SK-N-SH (cell line): ENCODE results near the gene ANKRD37. TPM values are rescaled to one million over a fixed set of nuclear protein-coding genes. Genes with fewer than 3 reads are reported as not detected.

Source experiments
- CTCF ChIA-PET: fragments of 300-600, 350-600 bp; formaldehyde crosslinking; extraction: SDS; loops from one replicate; lab custom pipeline; 2021; lab: Yijun Ruan, JAX
- POLR2A ChIA-PET: fragments of 350-600 bp; sonication (Branson Sonifier 250); formaldehyde crosslinking; extraction: SDS; loops from one replicate; lab custom pipeline; 2020; ENCODE audit warnings: antibody characterized with exemption, inconsistent platforms; lab: Yijun Ruan, JAX
- DNase-seq: peaks from one replicate; pipeline ENCODE4 v3.0.0; 2012
- H2AFZ ChIP-seq: fragments of 200-600 bp; sonication (generic); 2 replicates; pipeline ENCODE4 v1.8.1; 2016; ENCODE audit warnings: antibody characterized with exemption, mild to moderate bottlenecking, low read depth
- H3F3A ChIP-seq: fragments of 200-600 bp; sonication (generic); replicated peaks from 2 replicates; pipeline ENCODE3; 2016; ENCODE audit warnings: antibody characterized with exemption, mild to moderate bottlenecking; ENCODE audit not compliant: insufficient read depth
- H3K27ac ChIP-seq, 2 experiments: fragments of 200-500 bp in 1 of 2; fragments of 200-600 bp in 1 of 2; sonication (Bioruptor generic) in 1 of 2; sonication (generic), shearing (Covaris generic) in 1 of 2; 2 replicates each; pipeline versions ENCODE4 v1.5.1 to v1.6.1; 2014 to 2016; ENCODE audit warnings: low read depth in 2 of 2, inconsistent platforms in 1 of 2, low read length in 1 of 2, mild to moderate bottlenecking in 1 of 2, mixed read lengths in 1 of 2
- H3K27me3 ChIP-seq: fragments of 200-600 bp; sonication (generic), shearing (Covaris generic); 2 replicates; pipeline ENCODE4 v1.6.1; 2016; ENCODE audit warnings: mixed run types; ENCODE audit not compliant: insufficient read depth
- H3K36me3 ChIP-seq, 2 experiments: fragments of 200-500 bp in 1 of 2; fragments of 200-600 bp in 1 of 2; sonication (Bioruptor generic) in 1 of 2; sonication (generic) in 1 of 2; replicated peaks in 1 of 2; 2 replicates each; pipeline versions ENCODE3 to v1.5.1; 2014 to 2016; ENCODE audit warnings: low read length in 1 of 2, mild to moderate bottlenecking in 1 of 2; ENCODE audit not compliant: insufficient read depth in 2 of 2, control insufficient read depth in 1 of 2
- H3K4me1 ChIP-seq, 2 experiments: fragments of 200-500 bp in 1 of 2; fragments of 200-600 bp in 1 of 2; sonication (Bioruptor generic) in 1 of 2; sonication (generic), shearing (Covaris generic) in 1 of 2; 2 replicates each; pipeline versions ENCODE4 v1.5.1 to v1.6.1; 2014 to 2016; ENCODE audit warnings: low read depth in 1 of 2, low read length in 1 of 2, mixed run types in 1 of 2; ENCODE audit not compliant: insufficient read depth in 2 of 2, control insufficient read depth in 1 of 2
- H3K4me2 ChIP-seq: fragments of 200-600 bp; sonication (generic), shearing (Covaris generic); 2 replicates; pipeline ENCODE4 v1.6.1; 2017; ENCODE audit warnings: mixed run types
- H3K4me3 ChIP-seq, 2 experiments: fragments of 200-500 bp in 1 of 2; fragments of 200-600 bp in 1 of 2; sonication (Bioruptor generic) in 1 of 2; sonication (generic), shearing (Covaris generic) in 1 of 2; 2 replicates each; pipeline versions ENCODE4 v1.5.1 to v1.8.1; 2014 to 2016; ENCODE audit warnings: low read depth in 2 of 2, inconsistent platforms in 1 of 2, low read length in 1 of 2, mild to moderate bottlenecking in 1 of 2, mixed read lengths in 1 of 2, moderate library complexity in 1 of 2
- H3K79me2 ChIP-seq: fragments of 200-600 bp; sonication (generic); 2 replicates; pipeline ENCODE4 v1.8.1; 2017; ENCODE audit warnings: mild to moderate bottlenecking; ENCODE audit not compliant: insufficient read depth
- H3K9ac ChIP-seq: fragments of 200-600 bp; sonication (generic); 2 replicates; pipeline ENCODE4 v1.6.1; 2017; ENCODE audit warnings: mixed run types
- H3K9me2 ChIP-seq: fragments of 200-600 bp; sonication (generic); 2 replicates; pipeline ENCODE4 v1.6.1; 2017; ENCODE audit warnings: mixed run types
- H3K9me3 ChIP-seq: fragments of 200-600 bp; sonication (generic); 2 replicates; pipeline ENCODE4 v1.6.1; 2017; ENCODE audit warnings: mixed run types, mild to moderate bottlenecking, moderate library complexity
- H4K20me1 ChIP-seq: fragments of 200-600 bp; sonication (generic); 2 replicates; pipeline ENCODE4 v1.6.1; 2017; ENCODE audit warnings: mild to moderate bottlenecking, mixed run types; ENCODE audit not compliant: insufficient read depth
- CHD2 ChIP-seq: fragments of 150-350 bp; IDR thresholded peaks from 2 replicates; pipeline ENCODE4 v1.6.1; 2018; ENCODE audit warnings: low read length; ENCODE audit not compliant: partially characterized antibody
- CTCF ChIP-seq: fragments of 200-600 bp; sonication (generic); IDR thresholded peaks from 2 replicates; pipeline ENCODE4 v1.6.1; 2017; ENCODE audit warnings: antibody characterized with exemption, mild to moderate bottlenecking, moderate library complexity
- ELF1 ChIP-seq: IDR thresholded peaks from 2 replicates; pipeline ENCODE4 v1.4.0; 2012
- GATA2 ChIP-seq: sonication (generic); formaldehyde crosslinking; IDR thresholded peaks from 2 replicates; pipeline ENCODE4 v1.5.0; 2020; ENCODE audit warnings: mild to moderate bottlenecking, missing genetic modification reagents
- MAX ChIP-seq: IDR thresholded peaks from 2 replicates; pipeline ENCODE4 v1.4.0; 2012; ENCODE audit warnings: low read depth
- MXI1 ChIP-seq: IDR thresholded peaks from 2 replicates; pipeline ENCODE4 v1.6.1; 2012; ENCODE audit warnings: mild to moderate bottlenecking, low read depth, low read length, improper control_type of control experiment
- NRF1 ChIP-seq: IDR thresholded peaks from 2 replicates; pipeline ENCODE4 v1.6.1; 2012; ENCODE audit warnings: low read depth, mild to moderate bottlenecking, low read length
- POLR2AphosphoS5 ChIP-seq: IDR thresholded peaks from 2 replicates; pipeline ENCODE4 v1.6.1; 2012; ENCODE audit warnings: low read depth, low read length
- REST ChIP-seq: IDR thresholded peaks from 2 replicates; pipeline ENCODE4 v1.6.1; 2012; ENCODE audit warnings: mild to moderate bottlenecking, low read depth, low read length, moderate library complexity
- RFX5 ChIP-seq: IDR thresholded peaks from 2 replicates; pipeline ENCODE4 v1.6.1; 2012; ENCODE audit warnings: mild to moderate bottlenecking, improper control_type of control experiment, low read length
- SIN3A ChIP-seq: IDR thresholded peaks from 2 replicates; pipeline ENCODE4 v1.6.1; 2012; ENCODE audit warnings: low read depth, mild to moderate bottlenecking, low read length, moderate library complexity, borderline replicate concordance
- SMC3 ChIP-seq: IDR thresholded peaks from 2 replicates; pipeline ENCODE4 v1.6.1; 2012; ENCODE audit warnings: low read depth, low read length, improper control_type of control experiment
- TAF1 ChIP-seq: IDR thresholded peaks from 2 replicates; pipeline ENCODE4 v1.6.1; 2012; ENCODE audit warnings: low read depth, mild to moderate bottlenecking, low read length, moderate library complexity, borderline replicate concordance
- TCF12 ChIP-seq: IDR thresholded peaks from 2 replicates; pipeline ENCODE4 v1.4.0; 2012
- USF1 ChIP-seq: IDR thresholded peaks from 2 replicates; pipeline ENCODE4 v1.4.0; 2012; ENCODE audit warnings: low read depth, borderline replicate concordance
- YY1 ChIP-seq: IDR thresholded peaks from 2 replicates; pipeline ENCODE4 v1.4.0; 2012; ENCODE audit warnings: low read depth, mild to moderate bottlenecking
- whole genome bisulfite sequencing: methylation state at CpG from one replicate; pipeline ENCODE4 v1.1.6; 2017; ENCODE audit warnings: low lambda C conversion rate; 5-methylcytosine and 5-hydroxymethylcytosine counted together
- polyA plus RNA-seq, 3 experiments: library from polyadenylated mRNA; depleted of rRNA; stranded (reverse); fragments of >200 nt; gene quantifications; 2 replicates each; pipeline ENCODE4 v1.2.3, GENCODE V29; 2012

The ANKRD37 gene
- polyA plus RNA-seq, 1 of the 3 experiments (the other 2 are of a cell fraction), result 10.1 TPM

GRCh38 chr4:185382754-185383153 lies 13.9 kb upstream of the ANKRD37 start:
- peaks cover 6 to 18% of the 10 kb centered on the region in 2 experiments for H3K36me3 ChIP-seq
- H3K4me3 ChIP-seq, result no peak overlapping the region
- H4K20me1 ChIP-seq, result no peaks in the 10 kb centered on the region
- ChIA-PET POLR2A (no interaction called here), CTCF (interaction anchor here (0.8 kb wide), 1 partner anchor 9 kb away, joined by 4 read pairs; no protein-coding TSS in a partner anchor)
- no peaks in the 10 kb centered on the region for H3K79me2 ChIP-seq
- TF ChIP-seq SMC3 (no peak), RFX5 (no peak), CTCF (no peak), SIN3A (no peak)
- no peak overlapping the region for H3K4me2 ChIP-seq
- H3K27ac ChIP-seq, result no peak overlapping the region
- no peak overlapping the region for H2AFZ ChIP-seq
- no peaks in the 10 kb centered on the region for H3F3A ChIP-seq
- DNase-seq, result no peak
- peaks cover 3 to 7% of the 10 kb centered on the region in 2 experiments; a peak in 1 of 4 replicates for H3K4me1 ChIP-seq
- H3K27me3 ChIP-seq, result no peaks in the 10 kb centered on the region
- no peak overlapping the region for H3K9ac ChIP-seq
- H3K9me3 ChIP-seq, result no peaks in the 10 kb centered on the region
- no peaks in the 10 kb centered on the region for H3K9me2 ChIP-seq

GRCh38 chr4:185383451-185383850 lies 13.2 kb upstream of the ANKRD37 start:
- POLR2A ChIA-PET, result no interaction called here
- Histone ChIP-seq H3K9me2 (no peaks in the 10 kb centered on the region), H2AFZ (no peak overlapping the region), H3F3A (no peaks in the 10 kb centered on the region), H3K4me1 (peaks cover 3 to 7% of the 10 kb centered on the region in 2 experiments; a peak in 1 of 4 replicates), H3K4me3 (no peak overlapping the region), H4K20me1 (no peaks in the 10 kb centered on the region), H3K27me3 (no peaks in the 10 kb centered on the region), H3K9me3 (no peaks in the 10 kb centered on the region), H3K27ac (no peak overlapping the region), H3K79me2 (no peaks in the 10 kb centered on the region), H3K9ac (no peak overlapping the region), H3K4me2 (no peak overlapping the region), H3K36me3 (peaks cover 0 to 11% of the 10 kb centered on the region in 2 experiments)
- no peak for TF ChIP-seq RFX5
- no peak for TF ChIP-seq USF1
- TF ChIP-seq ELF1, result no peak
- TF ChIP-seq MAX, result no peak
- no peak for TF ChIP-seq GATA2 (CRISPR knock-in tag)
- no peak for TF ChIP-seq REST
- TF ChIP-seq YY1, result no peak
- no peak for TF ChIP-seq CTCF
- TF ChIP-seq TAF1, result no peak
- no peak for TF ChIP-seq SIN3A
- TF ChIP-seq SMC3, result no peak
- TF ChIP-seq CHD2, result no peak
- TF ChIP-seq NRF1, result no peak
- TF ChIP-seq MXI1, result no peak
- TF ChIP-seq TCF12, result no peak
- no peak for TF ChIP-seq POLR2AphosphoS5
- CTCF ChIA-PET, result no interaction called here
- no peak for DNase-seq
- WGBS, result 75% methylated on average over 3 of the region's 4 CpGs
